IPS-NIHi7 (cell line): ENCODE measurements around the gene CSNK1D.

ENCODE experiments used
- DNase-seq: peaks from one replicate; pipeline ENCODE4 v3.0.0; 2012; ENCODE audit warnings: mixed read lengths; ENCODE audit errors: extremely low spot score

Gene CSNK1D

DNA sequence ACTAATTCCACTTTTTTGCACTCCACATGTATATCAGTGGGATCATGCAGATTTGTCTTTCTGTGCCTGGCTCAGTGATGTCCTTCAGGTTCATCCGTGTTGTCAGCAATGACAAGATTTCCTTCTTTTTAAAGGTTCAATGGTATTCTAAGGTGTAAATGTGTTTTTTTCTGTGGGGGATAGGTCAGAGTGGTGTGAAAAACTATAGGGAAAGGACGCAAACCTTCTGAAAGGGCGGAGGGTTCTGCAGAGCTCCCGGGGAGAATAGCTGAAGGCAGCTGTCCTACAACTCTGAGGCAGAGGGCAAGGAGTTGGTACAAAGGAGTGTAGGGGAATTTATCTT is 21.9 kb upstream of the CSNK1D start:
- no peak for DNase-seq

DNA sequence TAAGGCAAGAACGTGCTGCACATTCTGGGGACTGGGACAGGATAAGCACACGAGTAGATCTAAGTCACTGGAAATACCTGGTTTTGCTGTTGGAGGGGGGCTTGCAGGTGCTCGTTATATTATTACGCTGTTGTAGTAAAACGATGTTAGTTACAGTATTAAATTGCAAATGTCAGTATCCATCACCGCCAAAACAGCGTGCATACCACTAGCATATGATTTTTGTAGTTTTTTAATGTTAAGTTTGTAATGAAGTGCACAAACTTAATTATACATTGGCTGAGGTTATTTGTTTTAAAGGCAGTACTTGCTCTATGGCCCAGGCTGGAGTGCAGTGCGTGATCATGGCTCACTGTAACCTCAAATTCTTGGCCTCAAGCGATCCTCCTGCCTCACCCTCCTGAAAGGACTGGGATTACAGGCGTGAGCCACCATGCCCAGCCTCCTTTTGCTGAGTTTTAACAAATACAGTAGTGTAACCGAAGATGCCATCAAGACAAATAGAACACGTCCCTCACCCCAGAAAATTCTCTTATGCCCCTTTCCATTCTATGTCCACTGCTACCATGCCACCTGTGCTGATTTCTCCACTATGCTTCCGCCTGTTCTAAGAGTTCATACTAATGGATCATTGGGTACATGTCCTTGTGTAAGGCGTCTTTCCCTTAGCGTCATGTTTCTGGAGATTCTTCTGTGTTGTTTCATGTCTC is 20.7 kb upstream of the CSNK1D start:
- no peak for DNase-seq

DNA sequence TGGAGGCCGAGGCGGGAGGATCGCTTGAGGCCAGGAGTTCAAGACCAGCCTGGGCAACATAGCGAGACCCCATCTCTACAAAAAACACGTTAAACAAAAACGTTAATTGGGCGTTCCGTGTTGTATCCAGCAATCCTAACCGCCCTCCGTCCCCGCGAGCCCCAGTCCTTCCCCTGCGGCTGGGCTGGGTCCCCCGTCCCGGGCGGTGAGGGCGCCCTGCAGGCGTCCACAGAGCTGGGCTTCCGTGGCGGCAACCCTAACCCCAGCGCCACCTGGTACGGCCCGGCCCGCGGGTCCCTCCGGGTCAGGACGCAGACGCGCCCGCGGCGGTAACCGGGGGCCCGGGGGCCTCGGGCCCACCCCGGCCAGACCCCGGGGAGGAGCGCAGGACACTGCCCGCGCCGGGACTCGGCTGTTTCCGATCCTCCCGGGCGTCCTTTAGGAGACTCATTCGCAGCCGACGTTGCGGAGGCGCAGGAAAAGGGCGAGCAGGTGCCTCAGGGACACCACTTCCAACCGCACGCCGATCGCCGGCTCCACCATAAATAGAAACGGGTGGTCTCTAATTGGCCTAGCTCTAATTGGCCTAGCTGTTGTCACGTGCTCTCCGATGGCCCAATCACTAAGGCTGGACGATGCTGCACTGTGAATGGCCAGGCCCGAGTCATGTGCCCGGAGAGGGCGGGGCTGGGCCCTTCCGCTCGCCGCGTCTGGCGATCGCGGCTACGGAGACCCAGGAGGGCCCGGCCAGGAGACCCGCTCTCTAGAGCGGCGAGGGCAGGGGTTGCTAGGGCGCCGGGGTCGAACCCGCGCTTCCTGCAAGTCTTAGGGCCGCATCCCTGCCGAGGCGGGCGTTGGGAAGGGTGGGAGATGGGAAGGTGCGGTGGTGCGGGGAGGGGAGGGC is 19.0 kb upstream of the CSNK1D start:
- peak; percentile 100 for DNase-seq

DNA sequence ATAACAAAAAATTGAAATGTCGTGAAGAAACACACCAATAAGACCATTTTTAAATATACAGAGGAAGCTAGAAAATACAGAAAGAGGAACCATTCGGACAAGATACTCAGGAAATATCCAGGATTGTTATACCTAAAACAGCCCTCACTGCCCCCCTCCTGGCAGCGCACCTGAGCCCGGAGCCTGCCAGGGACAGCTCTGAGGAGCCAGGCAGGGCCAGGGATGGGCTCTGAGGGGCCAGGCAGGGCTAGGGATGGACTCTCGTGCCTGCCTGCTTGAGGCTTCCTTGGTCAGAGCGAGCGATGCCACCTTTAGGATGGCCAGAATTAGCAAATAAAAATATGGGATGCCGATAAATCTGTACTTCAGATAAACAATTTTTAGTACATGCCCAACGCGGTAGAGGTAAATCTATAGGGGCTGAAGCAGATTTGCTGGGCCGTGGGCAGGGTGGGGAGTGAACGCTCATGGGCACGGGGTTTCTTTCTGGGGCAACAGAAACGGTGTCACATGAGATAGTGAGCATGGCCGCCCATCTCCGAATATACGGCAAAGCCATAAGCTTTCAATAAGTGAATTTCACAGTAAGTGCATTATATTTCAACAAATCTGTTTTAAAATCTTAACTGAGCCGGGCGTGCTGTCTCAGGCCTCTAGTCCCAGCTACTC is 18.2 kb upstream of the CSNK1D start:
- no peak for DNase-seq

DNA sequence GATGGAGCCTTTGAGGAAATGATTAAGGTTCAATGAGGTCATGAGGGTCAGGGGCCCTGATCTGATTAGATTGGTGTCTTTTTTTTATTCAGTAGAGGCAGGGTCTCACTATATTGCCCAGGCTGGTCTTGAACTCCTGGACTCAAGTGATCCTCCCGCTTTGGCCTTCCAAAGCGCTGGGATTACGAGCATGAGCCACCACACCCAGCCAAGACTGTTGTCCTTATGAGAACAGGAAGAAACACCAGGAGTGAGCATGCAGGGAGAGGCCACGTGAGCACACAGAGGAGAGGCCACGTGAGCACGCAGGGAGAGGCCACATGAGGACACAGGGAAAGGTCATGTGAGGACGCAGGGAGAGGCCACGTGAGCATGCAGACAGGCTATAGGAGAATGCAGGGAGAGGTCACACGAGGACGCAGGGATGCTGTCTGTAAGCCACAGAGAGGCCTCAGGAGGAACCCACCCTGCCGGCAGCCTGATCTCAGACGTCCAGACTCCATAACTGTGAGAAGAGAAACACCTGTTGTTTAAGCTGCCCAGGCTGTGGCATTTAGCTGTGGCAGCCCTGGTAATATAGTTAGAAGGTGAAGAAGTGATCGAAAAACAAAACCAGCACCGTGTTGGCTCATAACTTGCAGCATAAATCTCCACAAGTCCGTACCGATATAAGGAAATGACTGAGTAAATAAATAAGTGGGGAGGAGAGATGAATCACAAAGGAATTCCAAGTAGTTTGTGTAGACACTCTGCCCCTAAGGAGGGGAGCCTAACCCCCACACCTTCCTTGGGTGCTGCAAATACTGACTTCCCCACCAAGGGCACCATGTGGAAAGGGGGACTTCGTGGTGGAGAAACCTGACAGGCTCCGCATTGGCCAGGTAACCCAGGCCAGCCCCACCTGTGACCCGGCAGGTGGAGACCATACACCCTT is 14.6 kb upstream of the CSNK1D start:
- no peak for DNase-seq

DNA sequence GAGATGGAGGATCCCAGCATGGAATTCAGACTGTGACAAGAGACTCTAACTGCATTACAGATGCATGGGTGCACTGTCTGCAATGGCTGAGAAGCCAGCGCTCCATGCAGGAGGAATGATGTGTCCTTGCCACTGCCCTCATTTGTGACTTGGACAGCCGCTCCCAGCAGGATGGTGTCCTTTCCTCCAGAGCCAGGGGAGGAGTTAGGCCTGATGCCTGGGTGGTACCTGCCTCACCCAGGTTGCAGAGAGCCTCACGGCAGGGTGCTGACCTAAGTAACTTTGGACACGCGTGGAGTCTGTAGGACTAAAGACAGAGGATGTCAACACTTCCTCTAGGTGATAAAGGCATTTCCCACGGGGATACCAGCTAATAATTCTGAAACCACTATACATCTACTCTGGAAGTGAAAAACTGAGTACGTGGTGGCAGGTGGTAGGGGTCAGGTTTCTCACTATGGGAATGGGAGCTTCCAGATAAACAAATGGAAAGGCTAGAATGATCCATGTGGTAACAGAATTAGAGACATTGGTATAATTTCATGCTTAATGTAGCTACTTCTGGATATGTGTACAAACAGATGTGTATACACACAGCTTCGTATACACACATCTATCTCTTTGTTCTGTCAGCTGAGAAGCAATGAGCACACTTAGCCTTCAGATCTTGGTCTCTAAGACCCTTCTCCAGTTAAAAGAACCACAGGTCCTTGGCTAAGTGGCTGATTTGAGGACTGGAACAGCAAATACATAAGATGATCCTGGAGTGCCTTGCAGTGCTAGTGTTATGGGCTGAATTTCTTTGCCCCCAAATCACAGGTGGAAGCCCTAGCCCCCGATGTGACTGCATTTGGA is 13.7 kb upstream of the CSNK1D start:
- DNase-seq, result no peak

DNA sequence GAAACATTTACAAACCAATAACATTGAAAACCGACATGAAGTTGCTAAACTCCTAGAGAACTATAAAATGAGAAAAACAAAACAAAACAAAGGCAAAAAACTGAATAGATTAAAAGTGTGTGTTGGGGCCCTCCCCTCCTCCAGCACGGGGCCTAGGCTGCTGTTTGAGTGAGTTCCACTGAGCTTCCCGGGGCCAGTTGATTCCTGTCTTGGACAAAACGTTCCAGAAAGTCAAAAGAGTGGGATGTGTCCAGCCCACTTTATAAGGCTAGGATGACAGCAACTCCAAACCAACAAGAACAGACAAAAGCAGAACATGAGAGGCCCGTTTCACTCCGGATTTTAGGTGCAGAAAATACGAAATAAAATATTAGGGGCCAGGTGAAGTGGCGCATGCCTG is 11.6 kb upstream of the CSNK1D start:
- no peak for DNase-seq

DNA sequence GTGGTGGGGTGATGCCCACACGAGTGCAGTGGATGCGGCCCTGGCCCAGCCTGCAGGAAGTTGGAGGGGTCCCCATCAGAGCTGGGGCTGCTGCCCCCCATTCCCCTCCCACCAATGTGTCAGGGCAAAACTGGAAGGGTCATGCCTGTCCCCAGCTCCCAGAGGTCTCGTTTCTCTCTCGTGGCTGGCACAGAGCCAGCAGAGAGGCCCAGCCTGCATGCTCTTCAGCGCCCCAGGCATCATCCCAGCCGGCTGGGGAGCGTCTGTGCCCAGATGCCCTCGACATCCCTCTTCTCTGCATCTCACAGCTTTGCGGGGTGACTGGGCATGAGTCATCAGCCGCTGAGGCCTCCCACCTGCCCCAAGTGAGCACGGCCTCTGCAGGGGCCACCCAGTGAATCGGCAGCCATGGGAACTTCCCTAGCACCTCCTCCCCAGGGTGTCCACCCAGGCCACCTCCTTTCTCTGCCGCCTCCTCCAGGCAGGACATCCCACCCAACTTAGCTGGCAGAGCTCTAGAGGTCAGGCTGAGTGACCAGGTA is 9.8 kb upstream of the CSNK1D start:
- DNase-seq, result no peak

DNA sequence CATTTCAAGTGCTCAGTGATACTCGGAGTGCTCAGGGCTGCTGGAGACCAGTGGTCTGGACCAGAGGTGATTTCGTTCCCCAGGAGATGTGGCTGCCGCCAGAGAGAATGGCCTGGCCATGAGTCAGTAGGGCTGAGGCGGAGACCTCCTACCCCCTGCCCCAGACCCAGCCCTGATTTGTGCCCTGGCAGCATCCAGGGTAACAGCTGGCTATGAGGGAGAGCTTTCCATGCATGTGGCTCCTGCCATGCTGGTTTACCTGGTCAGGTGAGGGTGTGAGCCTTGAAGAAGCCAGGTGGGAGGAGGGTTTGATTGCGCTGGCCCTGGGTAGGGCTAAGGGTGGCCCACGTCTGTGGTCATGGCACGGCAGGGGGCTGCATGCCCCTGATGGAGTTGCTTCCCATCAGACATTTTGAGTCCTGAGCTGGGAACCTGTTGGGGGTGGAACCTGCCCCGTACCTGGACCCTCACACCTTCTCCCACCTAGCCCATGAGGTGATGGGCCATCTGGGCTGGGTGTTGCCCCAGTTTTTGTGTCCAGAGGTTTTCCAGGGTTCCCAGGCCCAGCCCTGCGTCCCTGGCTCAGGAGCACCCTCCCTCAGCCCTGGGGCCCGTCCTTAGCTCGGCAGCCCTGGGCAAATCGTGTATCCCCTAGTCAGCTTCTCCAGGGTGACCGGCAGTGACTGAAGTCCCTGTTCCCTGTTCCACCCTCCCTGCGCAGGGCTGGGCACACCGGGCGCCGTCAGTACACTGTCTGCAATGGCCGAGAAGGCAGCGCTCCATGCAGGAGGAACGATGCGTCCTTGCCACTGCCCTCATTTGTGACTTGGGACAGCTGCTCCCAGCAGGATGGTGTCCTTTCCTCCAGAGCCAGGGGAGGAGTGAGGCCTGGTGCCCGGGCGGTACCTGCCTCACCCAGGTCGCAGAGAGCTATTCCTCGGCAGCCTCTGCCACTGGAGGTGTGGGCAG is 9.0 kb upstream of the CSNK1D start:
- DNase-seq, result no peak

DNA sequence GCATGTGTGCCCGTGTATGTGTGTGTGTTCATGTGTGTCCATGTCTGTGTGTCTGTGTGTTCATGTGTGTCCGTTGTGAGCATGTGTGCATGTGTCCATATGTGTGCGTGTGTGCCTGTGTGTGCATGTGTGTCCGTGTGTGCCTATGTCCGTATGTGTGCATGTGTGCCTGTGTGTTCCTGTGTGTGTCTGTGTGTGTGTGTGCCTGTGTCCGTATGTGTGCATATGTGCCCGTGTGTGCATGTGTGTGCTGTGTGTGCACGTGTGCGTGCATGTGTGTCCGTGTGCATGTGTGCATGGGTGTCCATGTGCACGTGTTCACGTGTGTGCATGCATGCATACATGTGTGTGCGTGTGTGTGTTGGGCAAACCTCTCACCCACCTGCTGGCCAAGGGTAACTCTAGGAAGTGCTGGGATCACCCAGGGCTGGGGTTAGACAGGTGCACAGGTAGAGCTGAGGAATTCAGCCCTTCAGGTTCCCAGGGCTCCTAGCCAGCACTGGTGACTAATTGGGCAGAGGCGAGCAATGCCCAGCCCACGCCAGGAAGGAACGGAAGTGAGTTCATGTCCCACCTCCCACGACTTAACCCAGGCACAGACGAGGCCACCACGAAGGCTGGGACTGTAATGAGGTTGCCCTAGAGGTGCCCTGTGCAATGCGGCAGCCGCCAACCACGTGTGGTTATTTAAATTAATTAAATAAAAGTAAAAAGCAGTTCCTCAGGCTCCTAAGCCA is 8.2 kb upstream of the CSNK1D start:
- no peak for DNase-seq

DNA sequence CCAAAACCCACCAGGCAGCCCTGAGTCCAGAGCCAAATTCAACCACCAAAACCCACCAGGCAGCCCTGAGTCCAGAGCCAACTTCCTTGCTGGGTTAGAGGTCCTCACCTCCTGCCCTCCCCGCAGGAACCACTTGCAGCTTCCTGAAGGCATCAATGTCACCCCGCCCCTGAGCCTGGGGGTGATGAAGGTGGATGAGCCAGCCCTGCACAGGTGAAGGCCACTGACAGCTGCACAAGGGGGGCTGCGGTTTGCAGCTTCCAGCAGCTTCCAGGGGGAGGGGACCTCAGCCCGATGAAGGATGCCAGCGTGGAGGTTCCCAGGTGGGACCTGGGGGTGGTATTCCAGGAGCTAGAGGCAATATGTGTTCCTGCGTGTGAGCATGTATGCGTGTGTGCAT is 7.6 kb upstream of the CSNK1D start:
- DNase-seq, result no peak

DNA sequence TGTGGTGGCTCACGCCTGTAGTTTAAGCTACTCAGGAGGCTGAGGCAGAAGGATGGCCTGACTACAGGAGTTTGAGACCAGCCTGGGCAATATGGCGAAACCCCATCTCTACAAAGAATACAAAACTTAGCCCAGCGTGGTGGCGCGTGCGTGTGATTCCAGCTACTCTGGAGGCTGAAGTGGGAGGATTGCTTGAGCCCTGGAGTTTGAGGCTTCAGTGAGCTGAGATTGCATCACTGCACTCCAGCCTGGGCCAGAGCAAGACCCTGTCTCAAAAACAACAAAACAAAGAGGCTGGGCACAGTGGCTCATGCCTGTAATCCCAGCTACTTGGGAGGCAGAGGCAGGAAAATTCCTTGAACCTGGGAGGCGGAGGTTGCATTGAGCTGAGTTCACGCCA is 7.0 kb upstream of the CSNK1D start:
- DNase-seq, result no peak

DNA sequence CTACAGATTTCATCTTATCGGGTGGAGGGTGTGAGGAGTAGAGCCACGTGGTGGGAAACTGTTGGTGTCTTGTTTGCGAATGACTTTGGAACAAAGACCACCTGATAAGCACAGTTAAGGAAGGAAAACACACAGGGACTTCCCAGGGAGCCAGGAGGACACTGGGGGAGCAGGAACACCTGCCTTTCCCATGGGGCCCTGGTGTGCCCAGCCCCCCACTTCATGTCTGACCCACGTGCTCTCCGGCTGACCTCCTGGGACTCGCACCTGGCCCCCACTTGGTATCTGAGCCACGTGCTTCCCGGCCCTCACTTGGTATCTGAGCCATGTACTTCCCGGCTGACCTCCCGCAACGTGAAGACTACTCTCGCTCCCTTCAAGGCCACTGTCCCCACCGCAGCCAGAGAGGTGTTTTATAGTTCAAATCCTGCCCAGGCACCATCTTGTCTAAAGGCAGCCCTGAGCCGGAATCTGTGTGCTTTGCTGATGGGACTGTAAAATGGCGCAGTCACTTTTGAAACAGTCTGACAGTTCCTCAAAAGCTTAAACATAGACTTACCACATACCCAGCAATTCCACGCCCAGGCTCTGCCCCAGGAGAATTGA is 5.4 kb upstream of the CSNK1D start:
- no peak for DNase-seq

DNA sequence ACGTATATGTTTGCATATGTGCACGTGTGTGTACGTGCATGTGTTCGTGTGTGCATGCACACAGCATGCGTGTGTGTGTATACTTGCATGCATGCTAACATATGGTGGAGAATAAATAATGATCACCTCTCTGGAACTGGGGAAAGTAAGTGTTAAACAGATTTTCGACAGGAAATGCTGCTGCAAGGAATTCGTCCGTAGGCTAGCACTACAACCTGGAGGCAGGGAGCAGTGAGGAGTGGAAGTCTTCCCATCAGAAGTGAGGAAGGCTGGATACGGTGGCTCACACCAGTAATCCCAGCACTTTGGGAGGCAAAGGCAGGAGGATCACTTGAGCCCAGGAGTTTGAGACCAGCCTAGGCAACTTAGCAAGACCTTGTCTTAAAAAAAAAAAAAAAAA is 4.8 kb upstream of the CSNK1D start:
- no peak for DNase-seq

DNA sequence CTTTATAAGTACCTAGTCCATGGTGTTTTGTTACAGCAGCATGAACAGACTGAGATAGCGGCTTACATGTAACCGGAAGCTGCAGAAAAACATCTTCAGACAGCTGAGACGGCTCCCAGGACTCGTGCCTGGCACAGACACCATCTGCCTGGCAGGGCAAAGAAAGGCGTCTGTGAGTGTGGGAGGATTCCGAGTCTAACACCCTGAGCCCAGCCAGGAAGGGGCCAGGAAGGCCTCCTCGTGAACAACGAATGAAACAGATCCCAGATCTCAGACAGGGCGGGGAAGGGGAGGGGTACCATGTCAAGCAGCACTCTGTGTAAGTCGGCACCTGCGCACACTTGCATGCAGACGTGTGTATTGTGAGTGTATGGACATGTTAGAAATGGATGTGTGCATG is 4.4 kb upstream of the CSNK1D start:
- DNase-seq, result no peak

DNA sequence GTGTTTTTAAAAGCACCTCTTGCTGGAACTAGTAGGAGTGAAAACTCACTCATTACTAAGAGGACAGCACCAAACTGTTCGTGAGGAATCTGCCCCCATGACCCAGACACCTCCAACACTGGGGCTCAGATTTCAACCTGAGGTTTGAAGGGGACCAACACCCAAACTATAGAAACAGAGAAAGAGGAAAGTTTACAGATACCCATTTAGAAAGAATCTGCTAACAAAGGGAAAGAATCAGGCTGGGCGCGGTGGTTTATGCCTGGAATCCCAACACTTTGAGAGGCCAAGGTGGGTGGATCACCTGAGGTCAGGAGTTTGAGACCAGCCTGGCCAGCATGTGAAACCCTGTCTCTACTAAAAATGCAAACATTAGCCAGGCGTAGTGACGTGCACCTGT is 3.4 kb upstream of the CSNK1D start:
- DNase-seq, result no peak

DNA sequence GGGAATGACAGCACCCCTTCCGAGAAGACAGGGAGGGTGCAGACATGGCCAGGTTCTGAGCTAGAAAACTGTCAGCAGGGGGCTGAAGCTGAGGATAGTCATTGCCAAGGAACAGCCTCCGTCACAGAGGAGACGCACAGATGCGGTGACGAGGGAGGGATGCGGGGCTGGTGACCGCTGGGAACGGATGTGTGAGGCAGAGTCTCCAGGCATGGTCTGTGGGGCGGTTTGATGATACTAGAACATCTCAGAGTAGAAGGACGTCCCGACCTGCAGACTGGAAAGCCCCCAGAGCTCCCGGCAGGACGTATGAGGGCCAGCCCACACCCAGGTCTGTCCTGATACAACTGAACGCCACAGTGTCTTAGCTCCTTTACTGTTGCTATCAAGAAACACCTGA is 1.8 kb upstream of the CSNK1D start:
- no peak for DNase-seq
